H9 (cell line): ENCODE measurements around the gene TMEM95. TPM values are rescaled to one million over a fixed set of nuclear protein-coding genes. Genes with fewer than 3 reads are reported as not detected.

Experiments used
- DNase-seq: peaks from one replicate; pipeline ENCODE4 v3.0.0-alpha.2; 2017
- H2AFZ ChIP-seq: one replicate; pipeline ENCODE4 v1.6.1; 2013; ENCODE audit warnings: mild to moderate bottlenecking, low read length, control low read depth, moderate library complexity
- H2AK5ac ChIP-seq: 2 replicates; pipeline ENCODE4 v1.6.1; 2013; ENCODE audit warnings: low read length, control low read depth, mixed read lengths; ENCODE audit not compliant: insufficient read length
- H2BK120ac ChIP-seq: one replicate; pipeline ENCODE4 v1.6.1; 2013; ENCODE audit warnings: low read depth, mild to moderate bottlenecking, low read length, control low read depth, inconsistent platforms; ENCODE audit not compliant: poor library complexity, severe bottlenecking
- H2BK12ac ChIP-seq: 2 replicates; pipeline ENCODE4 v1.6.1; 2013; ENCODE audit warnings: low read length, control low read depth, mixed read lengths, low read depth; ENCODE audit not compliant: insufficient read length
- H2BK15ac ChIP-seq: 2 replicates; pipeline ENCODE4 v1.6.1; 2013; ENCODE audit warnings: low read depth, low read length, control low read depth
- H2BK20ac ChIP-seq: one replicate; pipeline ENCODE4 v1.6.1; 2013; ENCODE audit warnings: low read depth, mild to moderate bottlenecking, low read length, control low read depth, inconsistent platforms; ENCODE audit not compliant: poor library complexity, severe bottlenecking
- H2BK5ac ChIP-seq: 2 replicates; pipeline ENCODE4 v1.6.1; 2013; ENCODE audit warnings: low read length, control low read depth, mixed read lengths; ENCODE audit not compliant: insufficient read length
- H3K14ac ChIP-seq: 2 replicates; pipeline ENCODE4 v1.6.1; 2013; ENCODE audit warnings: low read length, control low read depth; ENCODE audit not compliant: insufficient read depth
- H3K18ac ChIP-seq: 2 replicates; pipeline ENCODE4 v1.6.1; 2013; ENCODE audit warnings: low read depth, mild to moderate bottlenecking, mixed read lengths, low read length, control low read depth; ENCODE audit not compliant: insufficient read length
- H3K23ac ChIP-seq: 2 replicates; pipeline ENCODE4 v1.6.1; 2013; ENCODE audit warnings: low read length, control low read depth, mixed read lengths, low read depth; ENCODE audit not compliant: insufficient read length
- H3K23me2 ChIP-seq: 2 replicates; pipeline ENCODE4 v1.6.1; 2013; ENCODE audit warnings: low read depth, mild to moderate bottlenecking, mixed read lengths, low read length, control low read depth; ENCODE audit not compliant: insufficient read length, poor library complexity, severe bottlenecking
- H3K27ac ChIP-seq: 2 replicates; pipeline ENCODE4 v1.5.1; 2013; ENCODE audit warnings: low read length, control low read depth, mixed read lengths, low read depth; ENCODE audit not compliant: insufficient read length
- H3K27me3 ChIP-seq: 2 replicates; pipeline ENCODE4 v1.6.1; 2013; ENCODE audit warnings: low read length, control low read depth, inconsistent platforms; ENCODE audit not compliant: insufficient read depth
- H3K4ac ChIP-seq: 2 replicates; pipeline ENCODE4 v1.6.1; 2013; ENCODE audit warnings: low read depth, mild to moderate bottlenecking, control low read depth, inconsistent platforms, low read length, moderate library complexity
- H3K4me1 ChIP-seq: 2 replicates; pipeline ENCODE4 v1.6.1; 2013; ENCODE audit warnings: low read length, control low read depth, inconsistent platforms; ENCODE audit not compliant: insufficient read depth
- H3K4me2 ChIP-seq: 2 replicates; pipeline ENCODE4 v1.6.1; 2013; ENCODE audit warnings: low read length, control low read depth, mixed read lengths; ENCODE audit not compliant: insufficient read length, insufficient read depth
- H3K56ac ChIP-seq: 2 replicates; pipeline ENCODE4 v1.6.1; 2013; ENCODE audit warnings: low read depth, mild to moderate bottlenecking, mixed read lengths, low read length, control low read depth; ENCODE audit not compliant: insufficient read length
- H3K79me1 ChIP-seq: 2 replicates; pipeline ENCODE4 v1.6.1; 2013; ENCODE audit warnings: low read depth, mild to moderate bottlenecking, moderate library complexity, low read length, control low read depth, inconsistent platforms; ENCODE audit not compliant: insufficient read depth, poor library complexity, severe bottlenecking
- H3K79me2 ChIP-seq: 2 replicates; pipeline ENCODE4 v1.6.1; 2013; ENCODE audit warnings: low read length, control low read depth, inconsistent platforms; ENCODE audit not compliant: insufficient read depth
- H3K9ac ChIP-seq: 2 replicates; pipeline ENCODE4 v1.6.1; 2013; ENCODE audit warnings: low read length, control low read depth, mixed read lengths; ENCODE audit not compliant: insufficient read length; ENCODE audit errors: extremely low read depth
- H3K9me3 ChIP-seq: one replicate; pipeline ENCODE4 v1.6.1; 2013; ENCODE audit warnings: low read depth, low read length, inconsistent platforms; ENCODE audit not compliant: control insufficient read depth
- H3T11ph ChIP-seq: one replicate; pipeline ENCODE4 v1.6.1; 2013; ENCODE audit warnings: mild to moderate bottlenecking, low read length, control low read depth, inconsistent platforms
- H4K20me1 ChIP-seq: one replicate; pipeline ENCODE4 v1.6.1; 2013; ENCODE audit not compliant: control insufficient read depth, insufficient read length, insufficient read depth
- H4K5ac ChIP-seq: 2 replicates; pipeline ENCODE4 v1.6.1; 2013; ENCODE audit warnings: low read depth, mild to moderate bottlenecking, mixed read lengths, low read length, control low read depth; ENCODE audit not compliant: insufficient read length
- H4K8ac ChIP-seq: replicated peaks from 2 replicates; pipeline ENCODE4 v1.6.1; 2013; ENCODE audit warnings: low read length, control low read depth, mixed read lengths, low read depth; ENCODE audit not compliant: insufficient read length
- H4K91ac ChIP-seq: 2 replicates; pipeline ENCODE4 v1.6.1; 2013; ENCODE audit warnings: low read depth, mild to moderate bottlenecking, moderate library complexity, mixed read lengths, low read length, control low read depth; ENCODE audit not compliant: insufficient read length
- H3K27ac Mint-ChIP-seq, 3 experiments: 2 replicates in 2 of 3; 3 replicates in 1 of 3; pipeline ENCODE4 v1.8.0; 2020 to 2021; ENCODE audit warnings: mixed read lengths in 3 of 3, mild to moderate bottlenecking in 1 of 3, moderate library complexity in 1 of 3
- H3K27me3 Mint-ChIP-seq: 2 replicates; pipeline ENCODE4 v1.8.0; 2021; ENCODE audit warnings: low read depth, mild to moderate bottlenecking, moderate library complexity, mixed read lengths
- H3K36me3 Mint-ChIP-seq, 3 experiments: 2 replicates in 2 of 3; 3 replicates in 1 of 3; pipeline ENCODE4 v1.8.0; 2020 to 2021; ENCODE audit warnings: low read depth in 3 of 3, mixed read lengths in 3 of 3; ENCODE audit not compliant: insufficient read depth in 1 of 3
- H3K4me1 Mint-ChIP-seq, 2 experiments: 2 replicates each; pipeline ENCODE4 v1.8.0; 2020; ENCODE audit warnings: mixed read lengths in 2 of 2
- H3K4me3 Mint-ChIP-seq, 2 experiments: 2 replicates in 1 of 2; 3 replicates in 1 of 2; pipeline ENCODE4 v1.8.0; 2020 to 2021; ENCODE audit warnings: mild to moderate bottlenecking in 2 of 2, mixed read lengths in 2 of 2, moderate library complexity in 1 of 2
- H3K9me3 Mint-ChIP-seq, 2 experiments: 2 replicates in 1 of 2; 3 replicates in 1 of 2; pipeline ENCODE4 v1.8.0; 2020; ENCODE audit warnings: mild to moderate bottlenecking in 2 of 2, mixed read lengths in 2 of 2, moderate library complexity in 1 of 2
- WGBS: extraction: QIAGEN DNeasy Blood & Tissue Kit; methylation state at CpG from one replicate; pipeline ENCODE4 v1.1.7; 2013; ENCODE audit warnings: missing lambda C conversion rate, low lambda C conversion rate, mixed read lengths; ENCODE audit not compliant: insufficient read length; ENCODE audit errors: extremely low coverage; 5-methylcytosine and 5-hydroxymethylcytosine counted together
- total RNA-seq: library from RNA; stranded (reverse); gene quantifications from 2 replicates; pipeline ENCODE4 v1.2.1, GENCODE V29; 2021
- TF ChIP-seq, protein P1 (sequence below): fragments of 200-600 bp; sonication (generic); conservative IDR thresholded peaks from 3 replicates; pipeline ENCODE4 v1.8.0; 2021; ENCODE audit warnings: antibody characterized with exemption, mild to moderate bottlenecking

TMEM95 gene
- total RNA-seq, 1 experiment from 2014 or later: not detected

DNA sequence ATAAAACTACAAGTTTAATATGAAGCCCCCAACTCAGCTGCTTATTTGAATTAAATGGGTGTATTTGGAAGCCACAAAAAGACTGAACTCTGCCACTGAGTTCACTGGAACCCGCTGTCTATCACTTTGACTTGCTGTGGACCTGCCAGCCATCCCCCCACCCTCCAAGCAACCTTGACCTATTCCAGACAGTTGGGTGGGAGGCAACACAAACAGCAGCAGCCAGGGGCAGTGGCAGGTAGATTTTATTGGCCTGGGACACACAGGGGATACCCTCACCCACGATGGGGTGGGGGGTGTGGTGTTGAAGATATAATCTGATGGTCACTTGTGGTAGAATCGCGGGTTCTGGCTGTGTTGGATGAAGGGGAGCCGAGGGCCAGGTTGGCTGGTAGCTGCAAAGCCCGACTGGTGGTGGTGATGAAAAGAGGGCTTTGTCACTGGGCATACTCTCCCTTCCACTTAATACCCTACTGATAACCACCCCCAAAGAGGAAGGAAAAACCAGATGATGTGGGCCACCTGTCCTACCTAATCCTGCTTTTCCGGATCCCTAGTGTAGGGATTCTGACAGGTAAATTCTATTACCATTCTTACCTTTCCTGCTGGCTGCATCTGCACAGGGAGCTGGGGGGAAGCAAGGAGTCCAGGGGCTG lies 42.4 kb upstream of the TMEM95 start:
- Histone ChIP-seq H3K79me2 (peaks cover 21% of the 10 kb centered on the region), H3K27ac (no peak overlapping the region), H3K4me2 (no peak overlapping the region), H2AK5ac (no peak overlapping the region), H2BK15ac (no peak overlapping the region), H3K79me1 (no peaks in the 10 kb centered on the region), H4K20me1 (no peaks in the 10 kb centered on the region), H2BK5ac (no peak overlapping the region), H3K23me2 (peaks cover 19% of the 10 kb centered on the region), H3K14ac (no peak overlapping the region), H4K91ac (no peak overlapping the region), H3K9me3 (no peaks in the 10 kb centered on the region), H3T11ph (no peak overlapping the region), H2BK20ac (no peak overlapping the region), H2BK120ac (no peak overlapping the region), H4K8ac (no peak overlapping the region), H3K4me1 (peaks cover 2% of the 10 kb centered on the region; the same call in 1 of the 2 replicates), H2BK12ac (no peak overlapping the region), H3K56ac (no peak overlapping the region), H3K4ac (no peak overlapping the region), H3K27me3 (no peaks in the 10 kb centered on the region), H3K18ac (no peak overlapping the region), H4K5ac (no peak overlapping the region), H3K23ac (no peak overlapping the region), H3K9ac (no peak overlapping the region), H2AFZ (no peak overlapping the region)
- H3K9me3 Mint-ChIP-seq: no peaks in the 10 kb centered on the region
- H3K27ac Mint-ChIP-seq: peak overlapping the region in 2 of 3 experiments; percentile 60 to 70; a peak in 3 of 7 replicates
- WGBS: no CpG with 5 or more reads among the region's 7 CpGs
- no peak for DNase-seq
- peaks cover 38 to 39% of the 10 kb centered on the region in 2 experiments for H3K4me1 Mint-ChIP-seq
- TF ChIP-seq, protein P1, sequence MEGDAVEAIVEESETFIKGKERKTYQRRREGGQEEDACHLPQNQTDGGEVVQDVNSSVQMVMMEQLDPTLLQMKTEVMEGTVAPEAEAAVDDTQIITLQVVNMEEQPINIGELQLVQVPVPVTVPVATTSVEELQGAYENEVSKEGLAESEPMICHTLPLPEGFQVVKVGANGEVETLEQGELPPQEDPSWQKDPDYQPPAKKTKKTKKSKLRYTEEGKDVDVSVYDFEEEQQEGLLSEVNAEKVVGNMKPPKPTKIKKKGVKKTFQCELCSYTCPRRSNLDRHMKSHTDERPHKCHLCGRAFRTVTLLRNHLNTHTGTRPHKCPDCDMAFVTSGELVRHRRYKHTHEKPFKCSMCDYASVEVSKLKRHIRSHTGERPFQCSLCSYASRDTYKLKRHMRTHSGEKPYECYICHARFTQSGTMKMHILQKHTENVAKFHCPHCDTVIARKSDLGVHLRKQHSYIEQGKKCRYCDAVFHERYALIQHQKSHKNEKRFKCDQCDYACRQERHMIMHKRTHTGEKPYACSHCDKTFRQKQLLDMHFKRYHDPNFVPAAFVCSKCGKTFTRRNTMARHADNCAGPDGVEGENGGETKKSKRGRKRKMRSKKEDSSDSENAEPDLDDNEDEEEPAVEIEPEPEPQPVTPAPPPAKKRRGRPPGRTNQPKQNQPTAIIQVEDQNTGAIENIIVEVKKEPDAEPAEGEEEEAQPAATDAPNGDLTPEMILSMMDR: no peak
- peaks cover 50 to 74% (median 70%) of the 10 kb centered on the region in 3 experiments for H3K36me3 Mint-ChIP-seq
- no peaks in the 10 kb centered on the region; the same call in 1 of the 2 replicates for H3K27me3 Mint-ChIP-seq
- H3K4me3 Mint-ChIP-seq: peak overlapping the region; percentile 69 to 71; a peak in 2 of 5 replicates
